HepG2 (cell line): Measurements from ENCODE around the gene SMARCA5. TPM values are rescaled to one million over a fixed set of nuclear protein-coding genes. Genes with fewer than 3 reads are reported as not detected.

Experiments used
- BRF2 ChIP-seq: sonication (generic); formaldehyde crosslinking; IDR thresholded peaks from 2 replicates; pipeline ENCODE4 v1.8.1; 2022; ENCODE audit warnings: mild to moderate bottlenecking, missing genetic modification reagents
- DPF2 ChIP-seq: sonication (generic); formaldehyde crosslinking; IDR thresholded peaks from 2 replicates; pipeline ENCODE4 v1.4.0; 2020; ENCODE audit warnings: mild to moderate bottlenecking, low read depth, missing genetic modification reagents, borderline replicate concordance
- ELF1 ChIP-seq: sonication (generic); formaldehyde crosslinking; IDR thresholded peaks from 2 replicates; pipeline ENCODE4 v1.4.0; 2020; ENCODE audit warnings: missing genetic modification reagents
- ERF ChIP-seq: IDR thresholded peaks from 2 replicates; pipeline ENCODE4 v1.6.1; 2018; ENCODE audit warnings: missing biosample characterization, missing genetic modification reagents
- HMGA1 ChIP-seq: sonication (generic); formaldehyde crosslinking; conservative IDR thresholded peaks from 2 replicates; pipeline ENCODE4 v1.4.0; 2020; ENCODE audit warnings: missing genetic modification reagents
- KDM3A ChIP-seq: IDR thresholded peaks from 2 replicates; pipeline ENCODE4 v1.6.1; 2018; ENCODE audit warnings: low read depth, missing compliant biosample characterization
- NR2F1 ChIP-seq, 2 experiments: fragments of 450-650 bp in 1 of 2; formaldehyde crosslinking in 1 of 2; IDR thresholded peaks; 2 replicates each; pipeline versions ENCODE4 v1.5.0 to v1.6.1; 2016 to 2020; ENCODE audit warnings: mild to moderate bottlenecking in 1 of 2, missing compliant biosample characterization in 1 of 2, missing genetic modification reagents in 1 of 2, moderate library complexity in 1 of 2
- POLR2A ChIP-seq, 2 experiments: IDR thresholded peaks; 2 replicates each; pipeline ENCODE4 v1.6.1; 2011; ENCODE audit warnings: low read depth in 2 of 2, low read length in 2 of 2, mild to moderate bottlenecking in 1 of 2, moderate library complexity in 1 of 2; ENCODE audit not compliant: insufficient read depth in 1 of 2
- RCOR2 ChIP-seq: IDR thresholded peaks from 2 replicates; pipeline ENCODE4 v1.6.1; 2016; ENCODE audit warnings: missing biosample characterization, missing genetic modification reagents
- SP2 ChIP-seq: sonication (generic); formaldehyde crosslinking; IDR thresholded peaks from 2 replicates; pipeline ENCODE4 v1.5.1; 2020; ENCODE audit warnings: mild to moderate bottlenecking, missing genetic modification reagents
- SP4 ChIP-seq: sonication (generic); formaldehyde crosslinking; IDR thresholded peaks from 2 replicates; pipeline ENCODE4 v1.8.1; 2023; ENCODE audit warnings: mild to moderate bottlenecking, missing genetic modification reagents
- TAF1 ChIP-seq: sonication (generic); formaldehyde crosslinking; IDR thresholded peaks from 2 replicates; pipeline ENCODE4 v1.4.0; 2020; ENCODE audit warnings: missing genetic modification reagents
- ZNF18 ChIP-seq: sonication (generic); formaldehyde crosslinking; IDR thresholded peaks from 2 replicates; pipeline ENCODE4 v1.8.0; 2022; ENCODE audit warnings: mild to moderate bottlenecking, missing genetic modification reagents; ENCODE audit not compliant: insufficient replicate concordance
- ZNF296 ChIP-seq: sonication (generic); formaldehyde crosslinking; conservative IDR thresholded peaks from 2 replicates; pipeline ENCODE4 v1.5.0; 2020; ENCODE audit warnings: mild to moderate bottlenecking, missing genetic modification reagents
- ZNF430 ChIP-seq: sonication (generic); formaldehyde crosslinking; IDR thresholded peaks from 2 replicates; pipeline ENCODE4 v1.9.0; 2021; ENCODE audit warnings: mild to moderate bottlenecking, missing genetic modification reagents
- ZNF687 ChIP-seq: sonication (generic); formaldehyde crosslinking; IDR thresholded peaks from 2 replicates; pipeline ENCODE4 v1.5.1; 2020; ENCODE audit warnings: mild to moderate bottlenecking, missing genetic modification reagents, moderate library complexity
- ZNF770 ChIP-seq: sonication (generic); formaldehyde crosslinking; IDR thresholded peaks from 2 replicates; pipeline ENCODE4 v1.5.0; 2020; ENCODE audit warnings: mild to moderate bottlenecking, missing genetic modification reagents
- ZNF792 ChIP-seq: IDR thresholded peaks from 2 replicates; pipeline ENCODE4 v1.6.1; 2016
- ZNF891 ChIP-seq: sonication (generic); formaldehyde crosslinking; IDR thresholded peaks from 2 replicates; pipeline ENCODE4 v1.5.0; 2020; ENCODE audit warnings: mild to moderate bottlenecking, missing genetic modification reagents
- polyA plus RNA-seq, 8 experiments: library from polyadenylated mRNA; depleted of rRNA in 3 of 8; stranded (reverse) in 7 of 8; unstranded in 1 of 8; fragments of >200 nt; fragmentation: Illumina TruSeq in 4 of 8; extraction: Trizol in 4 of 8; gene quantifications; 2 replicates each; pipeline versions ENCODE4 v1.2.1 to v1.2.3, GENCODE V29; 2011 to 2016; ENCODE audit warnings: low read depth in 4 of 8, missing spikeins in 1 of 8, mixed read lengths in 1 of 8; ENCODE audit not compliant: insufficient read depth in 1 of 8
- total RNA-seq, 5 experiments: library from RNA; depleted of rRNA; stranded (reverse); fragments of >200 nt; fragmentation: Illumina TruSeq; extraction: Trizol; gene quantifications; 2 replicates each; pipeline ENCODE4 v1.2.3, GENCODE V29; 2016; ENCODE audit warnings: low read depth in 1 of 5

The SMARCA5 gene
- total and polyA plus RNA-seq, 2 of the 13 experiments (the other 11 are each of a cell fraction or from before 2014, with no cell fraction given) = 7.0 to 37.5 TPM

- TF ChIP-seq ZNF296 (CRISPR knock-in tag) (0 out of 2 replicates have a peak, but pooled peaks have one; percentile 30), ZNF430 (CRISPR knock-in tag) (0 out of 2 replicates have a peak, but pooled peaks have one; percentile 3), ZNF792 (CRISPR knock-in tag) (peak; percentile 38), TAF1 (CRISPR knock-in tag) (peak; percentile 78), SP4 (CRISPR knock-in tag) (no peak; the same call in 1 of the 2 replicates), POLR2A (IDR thresholded peaks at IDR 0.05; ENCODE audit: insufficient read depth in 1 of 2, low read depth in 2 of 2, low read length in 2 of 2) (peak; percentile 85 to 90), SP2 (peak; percentile 52; the same call in 1 of the 2 replicates), ERF (CRISPR knock-in tag) (0 out of 2 replicates have a peak, but pooled peaks have one; percentile 50), NR2F1 (CRISPR knock-in tag; IDR thresholded peaks at IDR 0.05) (peak; percentile 9 to 94; a peak in 2 of 4 replicates), ZNF770 (peak; percentile 68), KDM3A (peak; percentile 34; the same call in 1 of the 2 replicates), ELF1 (CRISPR knock-in tag) (no peak; the same call in 1 of the 2 replicates), ZNF687 (peak; percentile 87), BRF2 (CRISPR knock-in tag) (no peak), ZNF18 (CRISPR knock-in tag) (no peak), ZNF891 (peak; percentile 47; the same call in 1 of the 2 replicates), RCOR2 (CRISPR knock-in tag) (0 out of 2 replicates have a peak, but pooled peaks have one; percentile 21), HMGA1 (no peak), DPF2 (CRISPR knock-in tag) (no peak)
These were observed at the start of gene SMARCA5 (continued) for GRCh38 chr4:143513314-143514168.
